HFF-Myc (cell line): ENCODE results near the gene EMC10.

Experiments used
- DNase-seq: peaks from one replicate; pipeline ENCODE4 v3.0.0-alpha.2; 2011; ENCODE audit warnings: low read depth; ENCODE audit errors: extremely low read depth
- H3K4me3 ChIP-seq: replicated peaks from 2 replicates; pipeline ENCODE4 v1.5.1; 2011; ENCODE audit warnings: low read depth, mild to moderate bottlenecking, control low read depth, low read length
- CTCF ChIP-seq: IDR thresholded peaks from 2 replicates; pipeline ENCODE4 v1.5.1; 2012; ENCODE audit warnings: mild to moderate bottlenecking, low read depth, low read length, control low read depth; ENCODE audit errors: missing control alignments

Gene EMC10

GRCh38 chr19:50496189-50497021 is 20.1 kb downstream of the EMC10 start:
- H3K4me3 ChIP-seq, result no peak overlapping the region
- no peak for TF ChIP-seq CTCF
- no peak for DNase-seq

GRCh38 chr19:50497022-50497405 is 20.7 kb downstream of the EMC10 start:
- H3K4me3 ChIP-seq, result no peak overlapping the region
- DNase-seq, result no peak
- no peak for TF ChIP-seq CTCF

- no peak for TF ChIP-seq CTCF
- DNase-seq, result no peak
These were observed 22.1 kb downstream of the EMC10 start for GRCh38 chr19:50498219-50499056.

GRCh38 chr19:50500060-50500752 is 23.9 kb downstream of the EMC10 start:
- no peak for DNase-seq
- TF ChIP-seq CTCF, result peak; percentile 26
- H3K4me3 ChIP-seq, result no peak overlapping the region

More at GRCh38 chr19:50498219-50499056, 22.1 kb downstream of the EMC10 start:
- no peak overlapping the region for H3K4me3 ChIP-seq

GRCh38 chr19:50500753-50501151 is 24.4 kb downstream of the EMC10 start:
- no peak for TF ChIP-seq CTCF
- H3K4me3 ChIP-seq, result no peak overlapping the region
- no peak for DNase-seq

- no peak for DNase-seq
- no peak for TF ChIP-seq CTCF
- no peak overlapping the region for H3K4me3 ChIP-seq
These were observed 24.9 kb downstream of the EMC10 start for GRCh38 chr19:50501186-50501567.
